Adrenal gland (tissue), 12 donors: Measurements from ENCODE around the gene RPS2. TPM values are rescaled to one million over a fixed set of nuclear protein-coding genes. Genes with fewer than 3 reads are reported as not detected.

Experiments used
- DNase-seq, 7 donors: peaks; one replicate each; pipeline ENCODE4 v3.0.0-alpha.2; 2019 to 2020
- H3K27ac ChIP-seq, 5 donors: fragments of 200-600 bp; sonication (generic) in 4 of 5; 1 replicate in 3 of 5; 2 replicates in 2 of 5; pipeline versions ENCODE4 v1.5.1 to v1.8.0; 2016 to 2020; ENCODE audit warnings: mild to moderate bottlenecking in 1 of 5
- H3K27me3 ChIP-seq: fragments of 200-600 bp; 2 replicates; pipeline ENCODE4 v1.8.0; 2021
- H3K36me3 ChIP-seq, 2 donors: fragments of 200-600 bp; replicated peaks in 1 of 2; 1 replicate in 1 of 2; 2 replicates in 1 of 2; pipeline versions ENCODE4 v1.5.1 to v1.8.0; 2018 to 2022
- H3K4me1 ChIP-seq, 2 donors: fragments of 200-600 bp; replicated peaks in 1 of 2; 1 replicate in 1 of 2; 2 replicates in 1 of 2; pipeline versions ENCODE4 v1.5.1 to v1.8.0; 2018 to 2021
- H3K4me3 ChIP-seq, 4 donors: fragments of 200-600 bp; sonication (generic) in 3 of 4; one replicate each; pipeline ENCODE4 v1.5.1; 2016 to 2018
- H3K9me3 ChIP-seq, 3 donors: fragments of 200-600 bp; sonication (generic) in 1 of 3; replicated peaks in 1 of 3; 1 replicate in 2 of 3; 2 replicates in 1 of 3; pipeline versions ENCODE4 v1.5.1 to v1.8.0; 2016 to 2021
- CTCF ChIP-seq, 6 experiments: fragments of 450-650 bp in 4 of 6; fragments of 200-600 bp in 2 of 6; sonication (generic) in 1 of 6; IDR thresholded peaks; 1 replicate in 5 of 6; 2 replicates in 1 of 6; pipeline versions ENCODE4 v1.5.1 to v1.8.0; 2016 to 2021; ENCODE audit warnings: antibody characterized with exemption in 6 of 6, mild to moderate bottlenecking in 2 of 6, moderate library complexity in 1 of 6
- POLR2A ChIP-seq, 2 donors: fragments of 450-650 bp; IDR thresholded peaks; one replicate each; pipeline ENCODE4 v1.6.1; 2017; ENCODE audit warnings: antibody characterized with exemption in 2 of 2, mild to moderate bottlenecking in 2 of 2, moderate library complexity in 1 of 2
- whole genome bisulfite sequencing, 4 donors: extraction: QIAGEN DNeasy Blood & Tissue Kit in 2 of 4; methylation state at CpG; one replicate each; pipeline versions ENCODE4 v1.1.5 to v1.1.7; 2013 to 2017; 5-methylcytosine and 5-hydroxymethylcytosine counted together
- intact Hi-C, 2 donors: fragments of 100-400 bp; cut with DNase I; formaldehyde crosslinking; loops; one replicate each; pipeline versions ENCODE4 v1.14.1 to v1.15.0; 2022 to 2023
- polyA plus RNA-seq, 3 donors: library from polyadenylated mRNA; stranded (reverse); fragments of 200-250 nt in 2 of 3; fragments of 350-450 nt in 1 of 3; fragmentation: Illumina TruSeq in 1 of 3; extraction: RNeasy Lipid Tissue Mini Kit (QIAGEN cat#74804) in 1 of 3; gene quantifications; one replicate each; pipeline ENCODE4 v1.2.3, GENCODE V29; 2013 to 2014
- total RNA-seq, 9 donors: library from RNA; depleted of rRNA in 4 of 9; stranded (reverse); fragments of >200 nt in 4 of 9; fragments of 120-200 nt in 1 of 9; fragmentation: NEBNext Ultra II Directional in 1 of 9; extraction: Animal tissue kit (Norgen Biotek cat#: 25700) in 1 of 9; gene quantifications; one replicate each; pipeline versions ENCODE4 v1.1.0 to v1.2.4, GENCODE V29; 2013 to 2023
- donor health status: healthy with polysubstance abuse.
- donor health status: Bipolar disorder and iron deficiency.
- donor health status: DM: yes; HTN: yes; CAD: no.
- donor health status: DM: no; HTN: no; CAD: no.
- donor health status: DM: no; HTN: no; CAD: no.
- donor health status: DM: yes; HTN: yes; CAD: no.

Gene RPS2
- total and polyA plus RNA-seq, 12 donors, result 1,045 to 4,016 (median 1,739) TPM

GRCh38 chr16:1947369-1947670, 17.3 kb downstream of the RPS2 start:
- intact Hi-C loops, result no loop called here
- TF ChIP-seq POLR2A (IDR thresholded peaks at IDR 0.05) (no peak), CTCF (IDR thresholded peaks at IDR 0.05) (no peak)
- H3K9me3 ChIP-seq, result no peaks in the 10 kb centered on the region
- no peaks in the 10 kb centered on the region for H3K27me3 ChIP-seq
- WGBS, 4 donors, result 86 to 96% (median 90%) methylated on average over 5 to 9 of the region's 9 CpGs; no CpG with 5 or more reads in 1 of the 4 donors
- no peak overlapping the region for H3K27ac ChIP-seq
- peaks cover 4% of the 10 kb centered on the region in 2 donors for H3K4me1 ChIP-seq
- H3K36me3 ChIP-seq, result no peaks in the 10 kb centered on the region
- DNase-seq, result no peak
- H3K4me3 ChIP-seq, result no peak overlapping the region

- WGBS, 4 donors, result 85 to 94% (median 86%) methylated on average over 6 to 38 of the region's 38 CpGs
- Histone ChIP-seq H3K4me1 (peaks cover 7 to 10% of the 10 kb centered on the region in 2 donors), H3K27me3 (no peaks in the 10 kb centered on the region), H3K27ac (no peak overlapping the region), H3K9me3 (no peaks in the 10 kb centered on the region), H3K4me3 (no peak overlapping the region), H3K36me3 (no peaks in the 10 kb centered on the region)
- TF ChIP-seq POLR2A (IDR thresholded peaks at IDR 0.05) (no peak), CTCF (IDR thresholded peaks at IDR 0.05) (no peak)
- DNase-seq, result peak in 1 of 7 donors; percentile 20
- intact Hi-C loops, result no loop called here
These were observed 17.9 kb downstream of the RPS2 start for GRCh38 chr16:1946495-1947368.

- TF ChIP-seq POLR2A (IDR thresholded peaks at IDR 0.05) (no peak), CTCF (IDR thresholded peaks at IDR 0.05) (no peak)
- Histone ChIP-seq H3K9me3 (no peaks in the 10 kb centered on the region), H3K27me3 (no peaks in the 10 kb centered on the region), H3K36me3 (no peaks in the 10 kb centered on the region), H3K4me1 (peaks cover 7 to 11% of the 10 kb centered on the region in 2 donors), H3K27ac (no peak overlapping the region), H3K4me3 (no peak overlapping the region)
- peak in 1 of 7 donors; percentile 18 for DNase-seq
- WGBS, 4 donors, result 80 to 87% (median 85%) methylated on average over 15 to 19 of the region's 19 CpGs
- intact Hi-C loops, result no loop called here
These were observed 18.9 kb downstream of the RPS2 start for GRCh38 chr16:1945559-1946391.

GRCh38 chr16:1944612-1945199, 19.9 kb downstream of the RPS2 start:
- 89 to 93% (median 90%) methylated on average over 16 to 21 of the region's 21 CpGs for WGBS, 4 donors
- TF ChIP-seq CTCF (IDR thresholded peaks at IDR 0.05) (no peak), POLR2A (IDR thresholded peaks at IDR 0.05) (no peak)
- no peak overlapping the region for H3K27ac ChIP-seq

More at GRCh38 chr16:1944612-1945199, 19.9 kb downstream of the RPS2 start:
- peak in 1 of 7 donors; percentile 19 for DNase-seq
- Histone ChIP-seq H3K4me1 (peaks cover 7 to 11% of the 10 kb centered on the region in 2 donors), H3K4me3 (no peak overlapping the region), H3K9me3 (no peaks in the 10 kb centered on the region), H3K27me3 (no peaks in the 10 kb centered on the region), H3K36me3 (peaks cover 0 to 8% of the 10 kb centered on the region in 2 donors)
- intact Hi-C loops, result no loop called here
